MCF 10A (cell line): Measurements from ENCODE around the gene LRPPRC. TPM values are rescaled to one million over a fixed set of nuclear protein-coding genes. Genes with fewer than 3 reads are reported as not detected.

Experiments
- BruUV-seq: library from RNA; stranded (reverse); fragments of 400-500 nt; replicated peaks from 2 replicates; lab custom pipeline; 2021; lab: Mats Ljungman, UMichigan
- CTCF ChIA-PET: fragments of 300-600 bp; sonication (Branson Sonifier 250); formaldehyde crosslinking; extraction: SDS; loops from one replicate; lab custom pipeline; 2021; ENCODE audit warnings: antibody characterized with exemption, inconsistent platforms; lab: Yijun Ruan, JAX
- POLR2A ChIA-PET: fragments of 300-600, 350-650 bp; sonication (Branson Sonifier 250); formaldehyde crosslinking; extraction: SDS; loops from one replicate; lab custom pipeline; 2020; ENCODE audit warnings: antibody characterized with exemption, inconsistent platforms; lab: Yijun Ruan, JAX
- DNase-seq: peaks from one replicate; pipeline ENCODE4 v3.0.0-alpha.2; 2018; ENCODE audit not compliant: unreplicated experiment
- H3K27ac Mint-ChIP-seq: one replicate; pipeline ENCODE4 v1.8.0; 2022; ENCODE audit warnings: mild to moderate bottlenecking, low read depth, mixed read lengths; ENCODE audit not compliant: unreplicated experiment
- H3K27me3 Mint-ChIP-seq: one replicate; pipeline ENCODE4 v1.8.0; 2022; ENCODE audit warnings: mixed read lengths; ENCODE audit not compliant: insufficient read depth, unreplicated experiment
- H3K36me3 Mint-ChIP-seq: one replicate; pipeline ENCODE4 v1.8.0; 2022; ENCODE audit warnings: mild to moderate bottlenecking, moderate library complexity, mixed read lengths; ENCODE audit not compliant: insufficient read depth, unreplicated experiment
- H3K4me1 Mint-ChIP-seq: one replicate; pipeline ENCODE4 v1.8.0; 2022; ENCODE audit warnings: mixed read lengths; ENCODE audit not compliant: insufficient read depth, unreplicated experiment
- H3K4me3 Mint-ChIP-seq: one replicate; pipeline ENCODE4 v1.8.0; 2022; ENCODE audit warnings: mild to moderate bottlenecking, moderate library complexity, mixed read lengths; ENCODE audit not compliant: unreplicated experiment
- H3K9me3 Mint-ChIP-seq: one replicate; pipeline ENCODE4 v1.8.0; 2022; ENCODE audit warnings: mixed read lengths; ENCODE audit not compliant: unreplicated experiment
- intact Hi-C: fragments of 100-400 bp; cut with micrococcal nuclease; formaldehyde crosslinking; loops from 2 replicates; pipeline ENCODE4 v1.14.1; 2022
- total RNA-seq: library from RNA; stranded (reverse); gene quantifications from 2 replicates; pipeline ENCODE4 v1.2.3, GENCODE V29; 2022
- TF ChIP-seq, protein P1 (sequence below): fragments of 200-600 bp; IDR thresholded peaks from one replicate; pipeline ENCODE4 v1.8.0; 2022; ENCODE audit warnings: antibody characterized with exemption, mild to moderate bottlenecking; ENCODE audit not compliant: unreplicated experiment

The LRPPRC gene
- total RNA-seq, 1 experiment from 2014 or later = 160 TPM

DNA sequence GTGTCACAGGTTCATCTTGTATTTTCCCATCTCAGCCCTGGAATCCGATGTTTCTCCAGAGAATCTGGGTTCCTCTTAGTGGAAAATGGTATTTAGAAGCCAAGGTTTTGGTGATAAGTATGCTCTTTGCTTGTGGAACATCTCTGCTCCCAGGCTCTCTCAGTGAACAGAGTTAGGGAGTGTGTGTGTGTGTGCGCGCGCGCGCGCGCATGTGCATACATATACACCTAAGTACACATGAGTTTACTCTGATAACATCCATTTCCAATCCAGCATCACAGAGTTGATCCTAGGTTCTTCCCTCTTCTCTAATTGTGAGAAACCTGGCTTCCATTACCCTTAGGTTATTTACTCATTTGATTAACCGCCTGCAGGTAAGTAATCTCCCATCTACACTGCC is 115.3 kb downstream of the LRPPRC start:
- POLR2A ChIA-PET = no interaction called here
- intact Hi-C loops = no loop called here
- H3K27ac Mint-ChIP-seq = no peak overlapping the region
- H3K36me3 Mint-ChIP-seq = peaks cover 24% of the 10 kb centered on the region
- TF ChIP-seq, protein P1, sequence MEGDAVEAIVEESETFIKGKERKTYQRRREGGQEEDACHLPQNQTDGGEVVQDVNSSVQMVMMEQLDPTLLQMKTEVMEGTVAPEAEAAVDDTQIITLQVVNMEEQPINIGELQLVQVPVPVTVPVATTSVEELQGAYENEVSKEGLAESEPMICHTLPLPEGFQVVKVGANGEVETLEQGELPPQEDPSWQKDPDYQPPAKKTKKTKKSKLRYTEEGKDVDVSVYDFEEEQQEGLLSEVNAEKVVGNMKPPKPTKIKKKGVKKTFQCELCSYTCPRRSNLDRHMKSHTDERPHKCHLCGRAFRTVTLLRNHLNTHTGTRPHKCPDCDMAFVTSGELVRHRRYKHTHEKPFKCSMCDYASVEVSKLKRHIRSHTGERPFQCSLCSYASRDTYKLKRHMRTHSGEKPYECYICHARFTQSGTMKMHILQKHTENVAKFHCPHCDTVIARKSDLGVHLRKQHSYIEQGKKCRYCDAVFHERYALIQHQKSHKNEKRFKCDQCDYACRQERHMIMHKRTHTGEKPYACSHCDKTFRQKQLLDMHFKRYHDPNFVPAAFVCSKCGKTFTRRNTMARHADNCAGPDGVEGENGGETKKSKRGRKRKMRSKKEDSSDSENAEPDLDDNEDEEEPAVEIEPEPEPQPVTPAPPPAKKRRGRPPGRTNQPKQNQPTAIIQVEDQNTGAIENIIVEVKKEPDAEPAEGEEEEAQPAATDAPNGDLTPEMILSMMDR = no peak
- H3K4me3 Mint-ChIP-seq = no peak overlapping the region
- CTCF ChIA-PET = interaction anchor here (1.0 kb wide), 1 partner anchor 283 kb away, joined by 3 read pairs; no protein-coding TSS in a partner anchor
- no TSS peak for BruUV-seq
- peaks cover 6% of the 10 kb centered on the region for H3K4me1 Mint-ChIP-seq
- H3K27me3 Mint-ChIP-seq = no peaks in the 10 kb centered on the region
- no peaks in the 10 kb centered on the region for H3K9me3 Mint-ChIP-seq
- DNase-seq = no peak

DNA sequence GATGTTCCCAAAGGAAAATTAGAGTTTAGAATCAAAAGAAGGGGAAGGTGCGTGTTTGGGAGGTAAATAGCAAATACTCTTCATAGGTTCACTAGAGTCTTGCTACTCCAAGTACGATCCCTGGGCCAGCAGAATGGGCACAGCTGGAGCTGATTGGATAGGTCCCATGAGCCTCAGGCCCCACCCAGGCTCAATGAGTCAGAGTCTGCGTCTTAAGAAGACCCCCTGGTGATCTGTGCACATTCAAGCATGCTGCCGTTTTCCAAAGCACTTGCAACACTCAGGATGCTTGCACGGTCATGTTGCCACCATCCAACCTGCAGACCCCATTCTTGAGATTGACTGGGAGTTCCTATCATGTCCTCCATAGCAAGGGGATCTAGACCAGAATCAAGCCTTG is 116.5 kb downstream of the LRPPRC start:
- intact Hi-C loops = loop anchor here (2.0 kb wide), 1 partner anchor 266 kb away; no protein-coding TSS in a partner anchor
- H3K27ac Mint-ChIP-seq = no peak overlapping the region
- BruUV-seq = no TSS peak
- ChIA-PET POLR2A (no interaction called here), CTCF (no interaction called here)
- peak; percentile 32 for DNase-seq
- H3K27me3 Mint-ChIP-seq = no peaks in the 10 kb centered on the region
- TF ChIP-seq, protein P1 = no peak
- no peak overlapping the region for H3K4me3 Mint-ChIP-seq
- H3K4me1 Mint-ChIP-seq = peaks cover 6% of the 10 kb centered on the region
- no peaks in the 10 kb centered on the region for H3K9me3 Mint-ChIP-seq
- peaks cover 17% of the 10 kb centered on the region for H3K36me3 Mint-ChIP-seq

DNA sequence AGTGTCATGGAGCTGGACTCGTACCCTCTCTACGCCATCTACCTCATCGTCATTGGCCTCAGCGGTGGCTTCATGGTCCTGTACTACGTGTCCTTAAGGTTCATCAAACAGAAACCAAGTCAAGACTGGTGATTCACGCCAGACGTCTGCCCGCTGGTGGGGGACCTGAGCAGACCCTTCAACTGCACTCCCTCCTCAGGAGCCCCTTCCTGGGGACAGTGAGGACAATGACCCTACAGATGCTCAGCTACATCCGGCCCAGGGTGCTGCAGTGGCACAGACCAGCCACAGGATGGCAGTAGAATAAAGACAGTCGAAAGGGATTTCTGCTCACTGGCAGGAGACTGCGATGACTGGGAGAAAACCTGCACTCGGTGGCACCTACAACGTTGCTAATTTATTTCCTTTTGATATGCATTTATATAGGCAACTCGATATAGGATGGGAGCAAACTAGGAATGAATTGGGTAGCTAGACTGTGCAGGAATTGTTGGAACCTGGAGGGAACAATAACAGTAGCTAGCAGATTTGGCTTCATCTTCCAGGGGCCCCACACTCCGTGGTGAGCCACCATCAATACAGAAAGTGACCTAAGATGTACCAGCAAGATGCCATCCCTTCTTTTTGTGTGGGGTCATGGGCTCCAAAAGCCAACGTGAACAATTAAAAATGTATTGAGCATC is 117.9 kb downstream of the LRPPRC start:
- Mint-ChIP-seq H3K27me3 (peaks cover under 1% of the 10 kb centered on the region), H3K27ac (no peak overlapping the region)
- CTCF ChIA-PET = interaction anchor here (0.5 to 1.3 kb wide), 21 partner anchors 11 to 272 kb away, joined by 3 to 14 read pairs (median 3); no protein-coding TSS in a partner anchor

More for the DNA sequence above, 117.9 kb downstream of the LRPPRC start:
- no TSS peak for BruUV-seq
- intact Hi-C loops = loop anchor here (2.0 kb wide), 1 partner anchor 265 kb away; no protein-coding TSS in a partner anchor
- H3K9me3 Mint-ChIP-seq = no peaks in the 10 kb centered on the region
- DNase-seq = peak; percentile 69
- TF ChIP-seq, protein P1 = peak; percentile 82
- H3K4me1 Mint-ChIP-seq = peaks cover 6% of the 10 kb centered on the region
- POLR2A ChIA-PET = interaction anchor here (0.5 to 1.2 kb wide), 3 partner anchors 33 to 992 kb away, joined by 3 to 5 read pairs (median 4); no protein-coding TSS in a partner anchor
- H3K4me3 Mint-ChIP-seq = no peak overlapping the region
- peaks cover 7% of the 10 kb centered on the region for H3K36me3 Mint-ChIP-seq
